HEK293 (cell line): ENCODE data around the gene SLC25A12.

Experiments
- CTCF ChIA-PET: fragments of 350-600 bp; formaldehyde crosslinking; extraction: SDS; loops from one replicate; lab custom pipeline; 2021; ENCODE audit warnings: antibody characterized with exemption; lab: Yijun Ruan, JAX
- POLR2A ChIA-PET: fragments of 300-600 bp; formaldehyde crosslinking; extraction: SDS; loops from one replicate; lab custom pipeline; 2020; ENCODE audit warnings: antibody characterized with exemption, inconsistent platforms; lab: Yijun Ruan, JAX
- H3K27ac ChIP-seq: fragments of 200-500 bp; sonication (Bioruptor generic); 2 replicates; pipeline ENCODE4 v1.5.1; 2014; ENCODE audit warnings: low read depth, low read length, control low read depth, inconsistent platforms; ENCODE audit errors: extremely low read depth
- H3K36me3 ChIP-seq, 2 experiments: fragments of 200-500 bp in 1 of 2; sonication (Bioruptor generic) in 1 of 2; 1 replicate in 1 of 2; 2 replicates in 1 of 2; pipeline ENCODE4 v1.5.1; 2014 to 2017; ENCODE audit warnings: inconsistent platforms in 2 of 2, low read length in 2 of 2; ENCODE audit not compliant: control insufficient read depth in 2 of 2, insufficient read depth in 1 of 2
- H3K4me1 ChIP-seq: fragments of 200-500 bp; sonication (Bioruptor generic); 2 replicates; pipeline ENCODE4 v1.5.1; 2014; ENCODE audit warnings: mild to moderate bottlenecking, low read length, inconsistent platforms; ENCODE audit not compliant: control insufficient read depth, insufficient read depth
- H3K4me3 ChIP-seq: 2 replicates; pipeline ENCODE4 v1.5.1; 2011; ENCODE audit warnings: low read depth, mild to moderate bottlenecking, control low read depth, low read length, moderate library complexity
- H3K9me3 ChIP-seq: fragments of 200-500 bp; sonication (Bioruptor generic); 2 replicates; pipeline ENCODE4 v1.5.1; 2014; ENCODE audit warnings: low read depth, low read length, inconsistent platforms; ENCODE audit not compliant: control insufficient read depth, insufficient read depth
- FEZF1 ChIP-seq: fragments of 450-650 bp; formaldehyde crosslinking; IDR thresholded peaks from 2 replicates; pipeline ENCODE4 v1.5.1; 2016; ENCODE audit warnings: missing biosample characterization, missing genetic modification characterization
- GFI1B ChIP-seq: fragments of 450-650 bp; formaldehyde crosslinking; IDR thresholded peaks from 2 replicates; pipeline ENCODE4 v1.5.1; 2016; ENCODE audit warnings: missing biosample characterization, missing genetic modification characterization
- GLIS1 ChIP-seq: fragments of 450-650 bp; formaldehyde crosslinking; IDR thresholded peaks from 2 replicates; pipeline ENCODE4 v1.5.1; 2016; ENCODE audit warnings: missing biosample characterization, missing genetic modification characterization
- HOXC10 ChIP-seq: sonication (generic); formaldehyde crosslinking; IDR thresholded peaks from 2 replicates; pipeline ENCODE4 v1.8.1; 2023; ENCODE audit warnings: mild to moderate bottlenecking, missing genetic modification reagents
- IKZF3 ChIP-seq: fragments of 450-650 bp; IDR thresholded peaks from 2 replicates; pipeline ENCODE4 v1.5.0; 2018; ENCODE audit warnings: missing biosample characterization, mild to moderate bottlenecking, missing genetic modification characterization, moderate library complexity
- OSR2 ChIP-seq: fragments of 450-650 bp; formaldehyde crosslinking; IDR thresholded peaks from 2 replicates; pipeline ENCODE4 v1.5.1; 2016; ENCODE audit warnings: missing biosample characterization, missing genetic modification characterization
- PRDM10 ChIP-seq: fragments of 450-650 bp; formaldehyde crosslinking; IDR thresholded peaks from 2 replicates; pipeline ENCODE4 v1.5.1; 2016; ENCODE audit warnings: missing biosample characterization, missing genetic modification characterization
- PRDM2 ChIP-seq: fragments of 450-650 bp; formaldehyde crosslinking; IDR thresholded peaks from 2 replicates; pipeline ENCODE4 v1.5.1; 2016; ENCODE audit warnings: missing biosample characterization, missing genetic modification characterization, borderline replicate concordance
- PRDM4 ChIP-seq: fragments of 450-650 bp; formaldehyde crosslinking; IDR thresholded peaks from 2 replicates; pipeline ENCODE4 v1.5.1; 2017; ENCODE audit warnings: missing biosample characterization, missing genetic modification characterization
- PRDM6 ChIP-seq: fragments of 450-650 bp; formaldehyde crosslinking; IDR thresholded peaks from 2 replicates; pipeline ENCODE4 v1.5.1; 2017; ENCODE audit warnings: missing biosample characterization, missing genetic modification characterization
- ZFHX2 ChIP-seq: fragments of 450-650 bp; formaldehyde crosslinking; conservative IDR thresholded peaks from 2 replicates; pipeline ENCODE4 v1.5.1; 2016; ENCODE audit warnings: missing biosample characterization, missing genetic modification characterization
- ZFP3 ChIP-seq: fragments of 450-650 bp; formaldehyde crosslinking; IDR thresholded peaks from 2 replicates; pipeline ENCODE4 v1.5.1; 2016; ENCODE audit warnings: low read depth, missing biosample characterization, missing genetic modification characterization
- ZFP69B ChIP-seq: fragments of 450-650 bp; formaldehyde crosslinking; IDR thresholded peaks from 2 replicates; pipeline ENCODE4 v1.5.1; 2016; ENCODE audit warnings: missing biosample characterization, missing genetic modification characterization
- ZNF174 ChIP-seq: fragments of 450-650 bp; formaldehyde crosslinking; IDR thresholded peaks from 2 replicates; pipeline ENCODE4 v1.5.0; 2017; ENCODE audit warnings: missing biosample characterization, mild to moderate bottlenecking, missing genetic modification characterization
- ZNF175 ChIP-seq: fragments of 450-650 bp; formaldehyde crosslinking; IDR thresholded peaks from 2 replicates; pipeline ENCODE4 v1.5.1; 2016; ENCODE audit warnings: missing biosample characterization, missing genetic modification characterization
- ZNF398 ChIP-seq: fragments of 450-650 bp; formaldehyde crosslinking; IDR thresholded peaks from 2 replicates; pipeline ENCODE4 v1.5.1; 2017; ENCODE audit warnings: missing biosample characterization, missing genetic modification characterization
- ZNF530 ChIP-seq: fragments of 450-650 bp; formaldehyde crosslinking; IDR thresholded peaks from 2 replicates; pipeline ENCODE4 v1.5.1; 2016; ENCODE audit warnings: low read depth, missing biosample characterization, missing genetic modification characterization
- ZNF623 ChIP-seq: fragments of 450-650 bp; formaldehyde crosslinking; IDR thresholded peaks from 2 replicates; pipeline ENCODE4 v1.5.1; 2016; ENCODE audit warnings: missing biosample characterization, missing genetic modification characterization
- ZNF843 ChIP-seq: fragments of 450-650 bp; formaldehyde crosslinking; IDR thresholded peaks from 2 replicates; pipeline ENCODE4 v1.5.1; 2016; ENCODE audit warnings: missing biosample characterization, missing genetic modification characterization
- ZSCAN16 ChIP-seq: fragments of 450-650 bp; formaldehyde crosslinking; IDR thresholded peaks from 2 replicates; pipeline ENCODE4 v1.5.1; 2016; ENCODE audit warnings: missing biosample characterization, missing genetic modification characterization
- ZXDB ChIP-seq: fragments of 450-650 bp; formaldehyde crosslinking; IDR thresholded peaks from 2 replicates; pipeline ENCODE4 v1.5.1; 2016; ENCODE audit warnings: missing biosample characterization, missing genetic modification characterization

SLC25A12 gene

GRCh38 chr2:171747371-171747770, 146.7 kb downstream of the SLC25A12 start (continued):
- TF ChIP-seq PRDM10 (tag by site-specific recombination) (no peak), ZNF174 (tag by site-specific recombination) (no peak), ZFHX2 (tag by site-specific recombination) (no peak), ZNF623 (tag by site-specific recombination) (no peak), ZFP69B (no peak), ZSCAN16 (tag by site-specific recombination) (no peak), GFI1B (tag by site-specific recombination) (no peak), ZNF530 (tag by site-specific recombination) (no peak)
- TF ChIP-seq, all 188 proteins: peak for 0

- TF ChIP-seq ZNF175 (tag by site-specific recombination) (no peak), GLIS1 (peak; percentile 17; the same call in 1 of the 2 replicates), FEZF1 (tag by site-specific recombination) (peak; percentile 54), HOXC10 (no peak), ZXDB (0 out of 2 replicates have a peak, but pooled peaks have one; percentile 43), OSR2 (tag by site-specific recombination) (peak; percentile 63; the same call in 1 of the 2 replicates), ZFP3 (tag by site-specific recombination) (no peak), PRDM6 (peak; percentile 35), PRDM2 (tag by site-specific recombination) (no peak), ZNF398 (tag by site-specific recombination) (no peak), PRDM4 (tag by site-specific recombination) (peak; percentile 88), ZNF843 (tag by site-specific recombination) (peak; percentile 71), IKZF3 (tag by site-specific recombination) (peak; percentile 56)
- ChIA-PET POLR2A (no interaction called here), CTCF (no interaction called here)
- no peaks in the 10 kb centered on the region for H3K9me3 ChIP-seq
- no peaks in the 10 kb centered on the region for H3K4me1 ChIP-seq
- peaks cover 0 to 68% of the 10 kb centered on the region in 2 experiments; a peak in 2 of 3 replicates for H3K36me3 ChIP-seq
- no peak overlapping the region for H3K27ac ChIP-seq
- no peak overlapping the region for H3K4me3 ChIP-seq
Observed at GRCh38 chr2:171745806-171746205, 148.2 kb downstream of the SLC25A12 start.
